ENCODE measurements around the gene SRRM4. TPM values are rescaled to one million over a fixed set of nuclear protein-coding genes. Genes with fewer than 3 reads are reported as not detected.

Gene SRRM4
- total and polyA plus RNA-seq, 2 donors (not counting 1 experiment from before 2014, with no cell fraction given) = not detected

DNA sequence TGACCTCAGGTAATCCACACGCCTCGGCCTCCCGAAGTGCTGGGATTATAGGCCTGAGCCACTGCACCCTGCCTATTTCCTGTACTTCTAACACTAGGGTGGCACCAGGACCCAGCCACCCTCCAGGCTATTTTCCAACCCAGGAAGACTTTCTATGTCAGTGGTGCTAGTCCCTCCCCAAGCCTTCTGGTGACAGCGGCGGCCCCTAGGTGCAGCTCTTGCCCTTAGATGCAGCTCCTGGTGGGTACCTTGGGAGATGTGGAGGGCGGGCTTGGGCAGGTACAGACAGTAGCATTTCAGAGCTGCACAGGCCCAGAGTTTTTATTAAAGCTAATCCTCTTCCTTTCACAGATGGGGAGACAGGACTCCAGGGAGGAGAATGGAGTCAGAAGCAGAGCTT is 62.8 kb downstream of the SRRM4 start:
- DNase-seq (ENCODE audit: low read depth in 2 of 2) = no peak
- no peaks in the 10 kb centered on the region for H3K36me3 ChIP-seq (ENCODE audit: control insufficient read depth, insufficient read depth, low read length)
- H3K27me3 ChIP-seq (ENCODE audit: control insufficient read depth, insufficient read depth, low read length) = no peaks in the 10 kb centered on the region
- H3K4me3 ChIP-seq (replicated peaks in 1 of 4; ENCODE audit: control extremely low read depth in 1 of 4, insufficient read depth in 1 of 4, low read depth in 3 of 4, low read length in 4 of 4) = no peak overlapping the region
- H3K4me2 ChIP-seq (ENCODE audit: extremely low read depth, insufficient read depth, low read length) = no peak overlapping the region
- H3K79me2 ChIP-seq (ENCODE audit: control insufficient read depth, insufficient read depth, low read length) = no peaks in the 10 kb centered on the region
- TF ChIP-seq, protein P1, sequence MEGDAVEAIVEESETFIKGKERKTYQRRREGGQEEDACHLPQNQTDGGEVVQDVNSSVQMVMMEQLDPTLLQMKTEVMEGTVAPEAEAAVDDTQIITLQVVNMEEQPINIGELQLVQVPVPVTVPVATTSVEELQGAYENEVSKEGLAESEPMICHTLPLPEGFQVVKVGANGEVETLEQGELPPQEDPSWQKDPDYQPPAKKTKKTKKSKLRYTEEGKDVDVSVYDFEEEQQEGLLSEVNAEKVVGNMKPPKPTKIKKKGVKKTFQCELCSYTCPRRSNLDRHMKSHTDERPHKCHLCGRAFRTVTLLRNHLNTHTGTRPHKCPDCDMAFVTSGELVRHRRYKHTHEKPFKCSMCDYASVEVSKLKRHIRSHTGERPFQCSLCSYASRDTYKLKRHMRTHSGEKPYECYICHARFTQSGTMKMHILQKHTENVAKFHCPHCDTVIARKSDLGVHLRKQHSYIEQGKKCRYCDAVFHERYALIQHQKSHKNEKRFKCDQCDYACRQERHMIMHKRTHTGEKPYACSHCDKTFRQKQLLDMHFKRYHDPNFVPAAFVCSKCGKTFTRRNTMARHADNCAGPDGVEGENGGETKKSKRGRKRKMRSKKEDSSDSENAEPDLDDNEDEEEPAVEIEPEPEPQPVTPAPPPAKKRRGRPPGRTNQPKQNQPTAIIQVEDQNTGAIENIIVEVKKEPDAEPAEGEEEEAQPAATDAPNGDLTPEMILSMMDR (conservative IDR thresholded peaks at IDR 0.05 in 1 of 2, IDR thresholded peaks at IDR 0.05 in 1 of 2; ENCODE audit: low read depth in 1 of 2, low read length in 2 of 2) = no peak
- TF ChIP-seq EZH2 (IDR thresholded peaks at IDR 0.05; ENCODE audit: low read length, missing control alignments) = no peak
- no peak overlapping the region for H3K9ac ChIP-seq (ENCODE audit: insufficient read depth, low read length)
- no peak overlapping the region for H2AFZ ChIP-seq (ENCODE audit: low read length)
- H3K9me3 ChIP-seq (ENCODE audit: control insufficient read depth, insufficient read depth, low read depth, low read length) = no peaks in the 10 kb centered on the region
- H4K20me1 ChIP-seq (ENCODE audit: control insufficient read depth, extremely low read depth, insufficient read depth, low read length) = no peaks in the 10 kb centered on the region
- H3K27ac ChIP-seq (ENCODE audit: insufficient read depth, low read length) = no peak overlapping the region
- H3K4me1 ChIP-seq (ENCODE audit: control insufficient read depth, extremely low read depth, insufficient read depth, low read length) = no peaks in the 10 kb centered on the region

DNA sequence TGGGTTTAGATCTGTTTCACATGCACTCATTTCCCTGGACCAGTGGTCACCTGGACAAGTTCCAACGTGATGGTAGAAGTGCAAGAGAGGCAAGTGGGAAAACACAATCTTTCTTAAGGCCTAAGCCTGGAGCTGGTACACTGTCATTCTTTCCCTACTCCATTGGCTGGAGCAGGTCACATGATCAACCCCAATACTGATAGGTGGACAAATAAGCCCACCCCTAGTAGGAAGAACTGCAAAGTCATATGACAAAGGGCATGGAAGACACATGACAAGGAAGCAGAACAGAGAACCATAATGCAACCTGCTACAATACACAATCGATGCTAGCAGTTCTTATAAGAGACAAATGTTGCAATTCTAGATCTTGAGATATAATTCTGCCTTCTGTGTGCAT is 66.3 kb downstream of the SRRM4 start:
- H3K27ac ChIP-seq (ENCODE audit: insufficient read depth, low read length) = no peak overlapping the region
- no peaks in the 10 kb centered on the region for H3K9me3 ChIP-seq (ENCODE audit: control insufficient read depth, insufficient read depth, low read depth, low read length)
- no peaks in the 10 kb centered on the region for H3K27me3 ChIP-seq (ENCODE audit: control insufficient read depth, insufficient read depth, low read length)
- no peak overlapping the region for H2AFZ ChIP-seq (ENCODE audit: low read length)
- no peak for TF ChIP-seq EZH2 (IDR thresholded peaks at IDR 0.05; ENCODE audit: low read length, missing control alignments)
- TF ChIP-seq, protein P1 (conservative IDR thresholded peaks at IDR 0.05 in 1 of 2, IDR thresholded peaks at IDR 0.05 in 1 of 2; ENCODE audit: low read depth in 1 of 2, low read length in 2 of 2) = no peak
- H4K20me1 ChIP-seq (ENCODE audit: control insufficient read depth, extremely low read depth, insufficient read depth, low read length) = no peaks in the 10 kb centered on the region
- H3K9ac ChIP-seq (ENCODE audit: insufficient read depth, low read length) = no peak overlapping the region
- no peak overlapping the region for H3K4me2 ChIP-seq (ENCODE audit: extremely low read depth, insufficient read depth, low read length)
- no peaks in the 10 kb centered on the region for H3K4me1 ChIP-seq (ENCODE audit: control insufficient read depth, extremely low read depth, insufficient read depth, low read length)
- H3K4me3 ChIP-seq (replicated peaks in 1 of 4; ENCODE audit: control extremely low read depth in 1 of 4, insufficient read depth in 1 of 4, low read depth in 3 of 4, low read length in 4 of 4) = no peak overlapping the region
- H3K79me2 ChIP-seq (ENCODE audit: control insufficient read depth, insufficient read depth, low read length) = no peaks in the 10 kb centered on the region
- H3K36me3 ChIP-seq (ENCODE audit: control insufficient read depth, insufficient read depth, low read length) = no peaks in the 10 kb centered on the region
- no peak for DNase-seq (ENCODE audit: low read depth in 2 of 2)

DNA sequence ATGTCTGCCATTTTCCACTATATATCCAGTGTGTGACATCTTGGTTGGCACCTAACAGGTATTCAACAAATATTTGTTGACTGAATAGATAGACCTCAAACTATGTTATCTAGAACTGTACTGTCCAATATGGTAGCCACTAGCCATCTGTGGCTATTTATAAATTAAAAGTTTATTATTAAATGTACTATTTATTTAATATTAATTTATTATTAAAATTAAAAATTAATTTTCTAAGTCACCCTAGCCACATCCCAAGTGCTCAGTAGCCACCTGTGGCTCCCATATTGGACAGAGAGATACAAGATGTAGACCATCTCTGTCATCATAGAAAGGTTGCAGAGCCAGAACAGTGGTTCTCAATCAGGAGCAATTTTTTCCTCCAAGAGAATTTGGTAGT is 69.3 kb downstream of the SRRM4 start:
- Histone ChIP-seq H3K4me3 (replicated peaks in 1 of 4; ENCODE audit: control extremely low read depth in 1 of 4, insufficient read depth in 1 of 4, low read depth in 3 of 4, low read length in 4 of 4) (no peak overlapping the region), H3K27ac (ENCODE audit: insufficient read depth, low read length) (no peak overlapping the region), H3K9me3 (ENCODE audit: control insufficient read depth, insufficient read depth, low read depth, low read length) (no peaks in the 10 kb centered on the region), H2AFZ (ENCODE audit: low read length) (no peak overlapping the region), H4K20me1 (ENCODE audit: control insufficient read depth, extremely low read depth, insufficient read depth, low read length) (no peaks in the 10 kb centered on the region), H3K4me2 (ENCODE audit: extremely low read depth, insufficient read depth, low read length) (no peak overlapping the region), H3K79me2 (ENCODE audit: control insufficient read depth, insufficient read depth, low read length) (no peaks in the 10 kb centered on the region), H3K4me1 (ENCODE audit: control insufficient read depth, extremely low read depth, insufficient read depth, low read length) (no peaks in the 10 kb centered on the region), H3K27me3 (ENCODE audit: control insufficient read depth, insufficient read depth, low read length) (no peaks in the 10 kb centered on the region), H3K36me3 (ENCODE audit: control insufficient read depth, insufficient read depth, low read length) (no peaks in the 10 kb centered on the region), H3K9ac (ENCODE audit: insufficient read depth, low read length) (no peak overlapping the region)
- TF ChIP-seq EZH2 (IDR thresholded peaks at IDR 0.05; ENCODE audit: low read length, missing control alignments) = no peak
- TF ChIP-seq, protein P1 (conservative IDR thresholded peaks at IDR 0.05 in 1 of 2, IDR thresholded peaks at IDR 0.05 in 1 of 2; ENCODE audit: low read depth in 1 of 2, low read length in 2 of 2) = no peak
- DNase-seq (ENCODE audit: low read depth in 2 of 2) = no peak
